K562 (cell line): ENCODE measurements around the gene CD55. TPM values are rescaled to one million over a fixed set of nuclear protein-coding genes. Genes with fewer than 3 reads are reported as not detected.
A peak's percentile ranks its signal among the peaks of the same experiment; 100 is the strongest.

Experiments used
- ARID1B ChIP-seq: fragments of 450-650 bp; IDR thresholded peaks from 2 replicates; pipeline ENCODE4 v1.6.1; 2016; ENCODE audit warnings: antibody characterized with exemption, mild to moderate bottlenecking, inconsistent platforms
- CBX3 ChIP-seq, 2 experiments: IDR thresholded peaks; 1 replicate in 1 of 2; 2 replicates in 1 of 2; pipeline ENCODE4 v1.6.1; 2012; ENCODE audit warnings: inconsistent platforms in 2 of 2, low read length in 2 of 2, borderline replicate concordance in 1 of 2, control low read depth in 1 of 2
- CEBPG ChIP-seq, 3 experiments: fragments of 200-800 bp in 1 of 3; sonication (Bioruptor generic) in 1 of 3; sonication (generic) in 1 of 3; formaldehyde crosslinking in 1 of 3; IDR thresholded peaks in 2 of 3; conservative IDR thresholded peaks in 1 of 3; 2 replicates each; pipeline versions ENCODE4 v1.6.1 to v1.8.0; 2016 to 2022; ENCODE audit warnings: missing compliant biosample characterization in 2 of 3, missing genetic modification characterization in 2 of 3, mild to moderate bottlenecking in 1 of 3, missing genetic modification reagents in 1 of 3
- CTBP1 ChIP-seq: fragments of 450-650 bp; IDR thresholded peaks from 2 replicates; pipeline ENCODE4 v1.6.1; 2016; ENCODE audit warnings: borderline replicate concordance
- GTF2E2 ChIP-seq: fragments of 200-800 bp; sonication (Bioruptor generic); IDR thresholded peaks from 2 replicates; pipeline ENCODE4 v1.6.1; 2016; ENCODE audit warnings: missing genetic modification characterization, missing compliant biosample characterization
- HNRNPL ChIP-seq: fragments of 200-400 bp; formaldehyde crosslinking; IDR thresholded peaks from 2 replicates; pipeline ENCODE4 v1.6.1; 2017; ENCODE audit warnings: low read depth, mild to moderate bottlenecking, low read length
- HNRNPUL1 ChIP-seq: fragments of 200-400 bp; formaldehyde crosslinking; IDR thresholded peaks from 2 replicates; pipeline ENCODE4 v1.6.1; 2017; ENCODE audit warnings: low read length
- JUND ChIP-seq, 2 experiments: IDR thresholded peaks; 2 replicates in 1 of 2; 3 replicates in 1 of 2; pipeline ENCODE4 v1.6.1; 2011; ENCODE audit warnings: borderline replicate concordance in 2 of 2, low read depth in 2 of 2, low read length in 2 of 2, improper control_type of control experiment in 1 of 2, missing biosample characterization in 1 of 2, missing genetic modification characterization in 1 of 2, missing genetic modification reagents in 1 of 2
- KLF16 ChIP-seq: IDR thresholded peaks from 2 replicates; pipeline ENCODE4 v1.6.1; 2016; ENCODE audit warnings: antibody characterized with exemption
- KLF6 ChIP-seq: fragments of 250-450 bp; sonication (Bioruptor Pico); IDR thresholded peaks from 2 replicates; pipeline ENCODE4 v1.4.0; 2020; ENCODE audit warnings: mild to moderate bottlenecking, moderate library complexity, borderline replicate concordance
- MEF2A ChIP-seq: IDR thresholded peaks from 2 replicates; pipeline ENCODE4 v1.6.1; 2011; ENCODE audit warnings: low read depth, mild to moderate bottlenecking, low read length, moderate library complexity; ENCODE audit not compliant: control insufficient read depth
- MEF2D ChIP-seq: conservative IDR thresholded peaks from 2 replicates; pipeline ENCODE4 v1.6.1; 2016; ENCODE audit warnings: low read depth, missing genetic modification characterization, missing compliant biosample characterization
- MXI1 ChIP-seq: IDR thresholded peaks from 2 replicates; pipeline ENCODE4 v1.6.1; 2011; ENCODE audit warnings: low read depth, mild to moderate bottlenecking, improper control_type of control experiment, low read length
- NFE2 ChIP-seq: IDR thresholded peaks from 2 replicates; pipeline ENCODE4 v1.6.1; 2014; ENCODE audit warnings: antibody characterized with exemption, low read depth
- RFX1 ChIP-seq: fragments of 450-650 bp; IDR thresholded peaks from 2 replicates; pipeline ENCODE4 v1.6.1; 2016; ENCODE audit warnings: mild to moderate bottlenecking, moderate library complexity
- SMARCE1 ChIP-seq: fragments of 450-650 bp; IDR thresholded peaks from 2 replicates; pipeline ENCODE4 v1.7.1; 2016; ENCODE audit warnings: mild to moderate bottlenecking
- SOX6 ChIP-seq: fragments of 450-650 bp; IDR thresholded peaks from 2 replicates; pipeline ENCODE4 v1.6.1; 2014; ENCODE audit warnings: mild to moderate bottlenecking
- SRSF7 ChIP-seq: fragments of 200-400 bp; formaldehyde crosslinking; optimal IDR thresholded peaks from 2 replicates; pipeline ENCODE3; 2017; ENCODE audit warnings: mild to moderate bottlenecking, low read depth, low read length
- ZEB2 ChIP-seq: fragments of 450-650 bp; IDR thresholded peaks from 2 replicates; pipeline ENCODE4 v1.6.1; 2016
- polyA plus RNA-seq, 8 experiments: library from polyadenylated mRNA; depleted of rRNA in 4 of 8; stranded (reverse) in 5 of 8; unstranded in 3 of 8; fragments of >200 nt; fragmentation: Nextera tagmentation in 2 of 8; fragmentation: Illumina TruSeq in 1 of 8; extraction: Ambion mirVana in 2 of 8; extraction: Trizol in 1 of 8; gene quantifications; 2 replicates each; pipeline versions ENCODE4 v1.2.1 to v1.2.3, GENCODE V29; 2011 to 2014; ENCODE audit warnings: inconsistent platforms in 1 of 8, missing spikeins in 1 of 8
- total RNA-seq, 7 experiments: library from RNA; depleted of rRNA in 6 of 7; stranded (reverse); fragments of >200 nt in 6 of 7; fragmentation: Illumina TruSeq in 2 of 7; extraction: Trizol in 2 of 7; gene quantifications; 2 replicates each; pipeline versions ENCODE4 v1.2.1 to v1.2.3, GENCODE V29; 2011 to 2021; ENCODE audit warnings: low replicate concordance in 1 of 7
- TF ChIP-seq, protein P1 (sequence below), 2 experiments: fragments of 450-650 bp in 1 of 2; sonication (generic) in 1 of 2; formaldehyde crosslinking in 1 of 2; IDR thresholded peaks in 1 of 2; conservative IDR thresholded peaks in 1 of 2; 2 replicates each; pipeline versions ENCODE4 v1.6.1 to v1.8.1; 2016 to 2023; ENCODE audit warnings: mild to moderate bottlenecking in 2 of 2, moderate library complexity in 2 of 2, inconsistent platforms in 1 of 2, missing genetic modification reagents in 1 of 2
- TF ChIP-seq, protein P2 (sequence below): fragments of 450-650 bp; IDR thresholded peaks from 2 replicates; pipeline ENCODE4 v1.6.1; 2016; ENCODE audit warnings: antibody characterized with exemption
- TF ChIP-seq, protein P3 (sequence below): fragments of 250-450 bp; sonication (Bioruptor Pico); IDR thresholded peaks from 2 replicates; pipeline ENCODE4 v1.8.0; 2021; ENCODE audit warnings: borderline replicate concordance, mild to moderate bottlenecking, moderate library complexity; ENCODE audit not compliant: poor library complexity, severe bottlenecking

CD55 gene
- total and polyA plus RNA-seq, 9 of the 15 experiments (the other 6 are each of a cell fraction or from before 2014, with no cell fraction given), result 17.7 to 150 (median 97.0) TPM

DNA sequence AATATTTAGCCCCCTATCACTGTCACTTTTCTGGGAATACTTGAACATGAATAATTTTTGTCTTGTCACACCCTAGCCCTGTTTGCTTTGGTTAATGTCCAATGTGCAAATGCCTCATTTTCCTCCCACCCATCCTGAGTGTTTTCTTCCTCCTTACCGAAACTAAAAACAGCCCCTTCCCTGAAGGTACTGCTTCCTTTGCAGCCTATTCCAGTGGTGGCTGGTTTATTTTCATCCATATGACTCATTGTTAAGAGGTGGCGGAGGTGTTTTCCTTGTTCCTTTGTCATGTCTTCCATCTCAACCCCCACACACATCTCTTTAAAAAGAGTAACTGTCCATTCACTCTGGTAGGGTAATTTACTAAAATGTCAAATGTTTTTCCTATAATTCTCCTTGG lies 40.4 kb downstream of the CD55 start (continued):
- no peak for TF ChIP-seq CEBPG (CRISPR knock-in tag; IDR thresholded peaks at IDR 0.05)
- no peak for TF ChIP-seq CEBPG (tag; conservative IDR thresholded peaks at IDR 0.05 in 1 of 2, IDR thresholded peaks at IDR 0.05 in 1 of 2)
- 0 out of 2 replicates have a peak, but pooled peaks have one; percentile 17 for TF ChIP-seq NFE2
- TF ChIP-seq GTF2E2 (tag), result no peak
- peak; percentile 86 for TF ChIP-seq JUND (IDR thresholded peaks at IDR 0.05; ENCODE audit: borderline replicate concordance, low read depth, low read length)
- peak; percentile 81; the same call in 2 of the 3 replicates for TF ChIP-seq JUND (tag; IDR thresholded peaks at IDR 0.05; ENCODE audit: borderline replicate concordance, low read depth, low read length)
- TF ChIP-seq SRSF7, result no peak
- 0 out of 2 replicates have a peak, but pooled peaks have one; percentile 11 for TF ChIP-seq CTBP1
- peak; percentile 88 for TF ChIP-seq MEF2A
- TF ChIP-seq SOX6, result peak; percentile 69; the same call in 1 of the 2 replicates
- no peak for TF ChIP-seq HNRNPUL1
- TF ChIP-seq, protein P1, sequence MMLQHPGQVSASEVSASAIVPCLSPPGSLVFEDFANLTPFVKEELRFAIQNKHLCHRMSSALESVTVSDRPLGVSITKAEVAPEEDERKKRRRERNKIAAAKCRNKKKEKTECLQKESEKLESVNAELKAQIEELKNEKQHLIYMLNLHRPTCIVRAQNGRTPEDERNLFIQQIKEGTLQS (IDR thresholded peaks at IDR 0.05), result peak; percentile 87
- TF ChIP-seq, protein P1 (CRISPR knock-in tag; conservative IDR thresholded peaks at IDR 0.05), result no peak
- TF ChIP-seq MEF2D (tag), result peak; percentile 75
- TF ChIP-seq CBX3 (IDR thresholded peaks at IDR 0.05; ENCODE audit: borderline replicate concordance in 1 of 2, low read length in 2 of 2), result peak in 1 of 2 experiments; percentile 76; a peak in 1 of 3 replicates
- no peak for TF ChIP-seq MXI1
- TF ChIP-seq SMARCE1, result no peak
- TF ChIP-seq KLF16, result 0 out of 2 replicates have a peak, but pooled peaks have one; percentile 34
- TF ChIP-seq, protein P2, sequence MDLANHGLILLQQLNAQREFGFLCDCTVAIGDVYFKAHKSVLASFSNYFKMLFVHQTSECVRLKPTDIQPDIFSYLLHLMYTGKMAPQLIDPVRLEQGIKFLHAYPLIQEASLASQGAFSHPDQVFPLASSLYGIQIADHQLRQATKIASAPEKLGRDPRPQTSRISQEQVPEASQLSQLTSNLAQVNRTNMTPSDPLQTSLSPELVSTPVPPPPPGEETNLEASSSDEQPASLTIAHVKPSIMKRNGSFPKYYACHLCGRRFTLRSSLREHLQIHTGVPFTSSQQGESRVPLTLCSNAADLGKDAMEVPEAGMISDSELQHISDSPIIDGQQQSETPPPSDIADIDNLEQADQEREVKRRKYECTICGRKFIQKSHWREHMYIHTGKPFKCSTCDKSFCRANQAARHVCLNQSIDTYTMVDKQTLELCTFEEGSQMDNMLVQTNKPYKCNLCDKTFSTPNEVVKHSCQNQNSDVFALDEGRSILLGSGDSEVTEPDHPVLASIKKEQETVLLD, result no peak
- no peak for TF ChIP-seq HNRNPL
- 0 out of 2 replicates have a peak, but pooled peaks have one; percentile 20 for TF ChIP-seq ARID1B
- 0 out of 2 replicates have a peak, but pooled peaks have one; percentile 31 for TF ChIP-seq ZEB2
- no peak for TF ChIP-seq KLF6 (CRISPR knock-in tag)
- TF ChIP-seq, protein P3, sequence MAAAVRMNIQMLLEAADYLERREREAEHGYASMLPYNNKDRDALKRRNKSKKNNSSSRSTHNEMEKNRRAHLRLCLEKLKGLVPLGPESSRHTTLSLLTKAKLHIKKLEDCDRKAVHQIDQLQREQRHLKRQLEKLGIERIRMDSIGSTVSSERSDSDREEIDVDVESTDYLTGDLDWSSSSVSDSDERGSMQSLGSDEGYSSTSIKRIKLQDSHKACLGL (CRISPR knock-in tag), result no peak
- TF ChIP-seq RFX1, result no peak
- TF ChIP-seq, all 486 proteins: peak for 24
